Fibroblast of mammary gland (primary cell): ENCODE results near the gene LDLRAP1.
A peak's percentile ranks its signal among the peaks of the same experiment; 100 is the strongest.

Experiments used
- DNase-seq: peaks from one replicate; pipeline ENCODE4 v3.0.0-alpha.2; 2010; ENCODE audit warnings: low read depth
- H3K4me3 ChIP-seq: 2 replicates; pipeline ENCODE4 v1.5.1; 2011; ENCODE audit warnings: low read depth, mild to moderate bottlenecking, low read length, moderate library complexity; ENCODE audit not compliant: control insufficient read depth
- CTCF ChIP-seq: conservative IDR thresholded peaks from 2 replicates; pipeline ENCODE4 v1.5.1; 2011; ENCODE audit warnings: low read depth, low read length, inconsistent platforms; ENCODE audit not compliant: control insufficient read depth, insufficient read depth

The LDLRAP1 gene

GRCh38 chr1:25610822-25611630 is 67.6 kb downstream of the LDLRAP1 start:
- H3K4me3 ChIP-seq = no peak overlapping the region
- peak; percentile 37 for DNase-seq
- peak; percentile 42 for TF ChIP-seq CTCF

GRCh38 chr1:25611843-25612242 is 68.4 kb downstream of the LDLRAP1 start:
- no peak for DNase-seq
- no peak for TF ChIP-seq CTCF
- no peak overlapping the region for H3K4me3 ChIP-seq

GRCh38 chr1:25612421-25612820 is 69.0 kb downstream of the LDLRAP1 start:
- no peak for DNase-seq
- TF ChIP-seq CTCF = no peak
- H3K4me3 ChIP-seq = no peak overlapping the region

GRCh38 chr1:25613091-25613490 is 69.7 kb downstream of the LDLRAP1 start:
- no peak overlapping the region for H3K4me3 ChIP-seq
- TF ChIP-seq CTCF = no peak
- DNase-seq = no peak

- no peak overlapping the region for H3K4me3 ChIP-seq
- DNase-seq = no peak
- no peak for TF ChIP-seq CTCF
These were observed 71.2 kb downstream of the LDLRAP1 start for GRCh38 chr1:25614501-25615171.

- no peak for DNase-seq
- TF ChIP-seq CTCF = no peak
- H3K4me3 ChIP-seq = no peak overlapping the region
These were observed 71.8 kb downstream of the LDLRAP1 start for GRCh38 chr1:25615172-25615541.
